GM23338 (cell line): ENCODE data around the gene SMIM22. TPM values are rescaled to one million over a fixed set of nuclear protein-coding genes. Genes with fewer than 3 reads are reported as not detected.

Experiments used
- ATAC-seq: fragments of 200-7000 bp; cut with Tn5 transposase; 3 replicates; pipeline ENCODE4 v1.9.1; 2020
- DNase-seq: peaks from one replicate; pipeline ENCODE4 v3.0.0-alpha.2; 2015; ENCODE audit warnings: low spot score
- H2AFZ ChIP-seq: fragments of 200-600 bp; sonication (generic); 2 replicates; pipeline ENCODE4 v1.8.0; 2016; ENCODE audit warnings: antibody characterized with exemption, mild to moderate bottlenecking, moderate library complexity
- H3F3A ChIP-seq: fragments of 200-600 bp; sonication (generic); replicated peaks from 2 replicates; pipeline ENCODE4 v1.8.0; 2017; ENCODE audit warnings: antibody characterized with exemption, mixed run types, low read depth
- H3K27ac ChIP-seq: fragments of 200-600 bp; sonication (generic); 2 replicates; pipeline ENCODE4 v1.6.1; 2016; ENCODE audit warnings: low read depth
- H3K27me3 ChIP-seq: fragments of 200-600 bp; sonication (generic); 2 replicates; pipeline ENCODE4 v1.8.0; 2016; ENCODE audit warnings: mild to moderate bottlenecking, mixed run types, moderate library complexity; ENCODE audit not compliant: insufficient read depth
- H3K36me3 ChIP-seq: fragments of 200-600 bp; sonication (generic); 2 replicates; pipeline ENCODE4 v1.8.0; 2016; ENCODE audit warnings: mild to moderate bottlenecking; ENCODE audit not compliant: insufficient read depth
- H3K4me1 ChIP-seq: fragments of 200-600 bp; sonication (generic); 2 replicates; pipeline ENCODE4 v1.8.0; 2016; ENCODE audit warnings: mild to moderate bottlenecking, moderate library complexity; ENCODE audit not compliant: insufficient read depth
- H3K4me2 ChIP-seq: fragments of 200-600 bp; sonication (generic); 2 replicates; pipeline ENCODE4 v1.7.1; 2017; ENCODE audit warnings: mixed run types
- H3K4me3 ChIP-seq: fragments of 200-600 bp; sonication (generic); 2 replicates; pipeline ENCODE4 v1.6.1; 2016; ENCODE audit warnings: mixed run types
- H3K79me2 ChIP-seq: fragments of 200-600 bp; sonication (generic); replicated peaks from 2 replicates; pipeline ENCODE4 v1.8.0; 2017; ENCODE audit warnings: mild to moderate bottlenecking; ENCODE audit not compliant: insufficient read depth
- H3K9me2 ChIP-seq: fragments of 200-600 bp; sonication (generic); 2 replicates; pipeline ENCODE4 v1.8.0; 2017; ENCODE audit not compliant: insufficient read depth
- H4K20me1 ChIP-seq: fragments of 200-600 bp; sonication (generic); replicated peaks from 2 replicates; pipeline ENCODE4 v1.8.0; 2017; ENCODE audit warnings: mild to moderate bottlenecking; ENCODE audit not compliant: insufficient read depth
- H3K27ac Mint-ChIP-seq: 2 replicates; pipeline ENCODE4 v1.8.0; 2020; ENCODE audit warnings: inconsistent platforms, mild to moderate bottlenecking, moderate library complexity, mixed read lengths
- H3K27me3 Mint-ChIP-seq: 3 replicates; pipeline ENCODE4 v1.8.0; 2022; ENCODE audit warnings: low read depth, mild to moderate bottlenecking, moderate library complexity, mixed read lengths, inconsistent platforms; ENCODE audit not compliant: insufficient read depth, poor library complexity
- H3K36me3 Mint-ChIP-seq: 3 replicates; pipeline ENCODE4 v1.8.0; 2021; ENCODE audit warnings: low read depth, mild to moderate bottlenecking, inconsistent platforms, moderate library complexity, mixed read lengths
- H3K4me1 Mint-ChIP-seq: 3 replicates; pipeline ENCODE4 v1.8.0; 2020; ENCODE audit warnings: mild to moderate bottlenecking, inconsistent platforms, mixed read lengths
- H3K4me3 Mint-ChIP-seq: 3 replicates; pipeline ENCODE4 v1.8.0; 2021; ENCODE audit warnings: moderate library complexity, mild to moderate bottlenecking, inconsistent platforms, mixed read lengths
- H3K9me3 Mint-ChIP-seq: 3 replicates; pipeline ENCODE4 v1.8.0; 2020; ENCODE audit warnings: moderate library complexity, mild to moderate bottlenecking, inconsistent platforms, mixed read lengths
- CREB1 ChIP-seq: fragments of 250-450 bp; sonication (Bioruptor Pico); IDR thresholded peaks from 2 replicates; pipeline ENCODE4 v1.5.0; 2020; ENCODE audit warnings: low read depth, mild to moderate bottlenecking, moderate library complexity
- CTCF ChIP-seq, 2 experiments: fragments of 200-600 bp in 1 of 2; sonication (generic) in 1 of 2; conservative IDR thresholded peaks; 2 replicates each; pipeline versions ENCODE4 v1.5.1 to v1.6.1; 2016 to 2017; ENCODE audit warnings: antibody characterized with exemption in 2 of 2, low read depth in 2 of 2, mild to moderate bottlenecking in 2 of 2, moderate library complexity in 1 of 2
- ETS1 ChIP-seq: IDR thresholded peaks from 2 replicates; pipeline ENCODE4 v1.6.1; 2016; ENCODE audit warnings: antibody characterized with exemption
- EZH2 ChIP-seq: fragments of 200-600 bp; sonication (generic); IDR thresholded peaks from one replicate; pipeline ENCODE4 v1.8.0; 2017; ENCODE audit warnings: antibody characterized with exemption, mild to moderate bottlenecking, low read depth; ENCODE audit not compliant: unreplicated experiment
- EZH2phosphoT487 ChIP-seq: fragments of 200-600 bp; sonication (generic); IDR thresholded peaks from one replicate; pipeline ENCODE4 v1.8.1; 2018; ENCODE audit warnings: antibody characterized with exemption; ENCODE audit not compliant: unreplicated experiment
- JUNB ChIP-seq: IDR thresholded peaks from one replicate; pipeline ENCODE4 v1.6.1; 2016; ENCODE audit warnings: antibody characterized with exemption; ENCODE audit not compliant: unreplicated experiment
- NANOG ChIP-seq: IDR thresholded peaks from 2 replicates; pipeline ENCODE4 v1.6.1; 2016; ENCODE audit warnings: antibody characterized with exemption, borderline replicate concordance
- POLR2AphosphoS5 ChIP-seq: IDR thresholded peaks from 2 replicates; pipeline ENCODE4 v1.6.1; 2016; ENCODE audit warnings: antibody characterized with exemption, low read depth
- REST ChIP-seq: IDR thresholded peaks from one replicate; pipeline ENCODE4 v1.6.1; 2018; ENCODE audit warnings: antibody characterized with exemption; ENCODE audit not compliant: unreplicated experiment
- STAT1 ChIP-seq: IDR thresholded peaks from one replicate; pipeline ENCODE4 v1.6.1; 2016; ENCODE audit warnings: antibody characterized with exemption; ENCODE audit not compliant: unreplicated experiment
- ZNF114 ChIP-seq: fragments of 250-450 bp; sonication (Bioruptor Pico); IDR thresholded peaks from 2 replicates; pipeline ENCODE4 v1.5.0; 2020; ENCODE audit warnings: mild to moderate bottlenecking, moderate library complexity
- ZNF331 ChIP-seq: fragments of 250-450 bp; sonication (Bioruptor Pico); IDR thresholded peaks from 2 replicates; pipeline ENCODE4 v1.5.0; 2020; ENCODE audit warnings: low read depth, mild to moderate bottlenecking, moderate library complexity
- ZNF462 ChIP-seq: fragments of 250-450 bp; sonication (Bioruptor Pico); IDR thresholded peaks from 2 replicates; pipeline ENCODE4 v1.5.0; 2020; ENCODE audit warnings: mild to moderate bottlenecking, moderate library complexity
- polyA plus RNA-seq: library from polyadenylated mRNA; unstranded; fragments of >200 nt; fragmentation: Nextera tagmentation; extraction: Ambion mirVana; gene quantifications from 2 replicates; pipeline ENCODE4 v1.2.1, GENCODE V29; 2016
- total RNA-seq: library from RNA; depleted of rRNA; stranded (reverse); fragments of >200 nt; shearing (Covaris generic); gene quantifications from 2 replicates; pipeline ENCODE4 v1.2.3, GENCODE V29; 2014

Gene SMIM22
- total and polyA plus RNA-seq, 2 experiments from 2014 or later, result 1.4 TPM; not detected in 1

GRCh38 chr16:4785758-4786433 is 9.3 kb upstream of the SMIM22 start:
- no peak overlapping the region for H3K4me3 Mint-ChIP-seq

More at GRCh38 chr16:4785758-4786433, 9.3 kb upstream of the SMIM22 start:
- ATAC-seq (no peak), DNase-seq (no peak)
- Histone ChIP-seq H3K27me3 (no peaks in the 10 kb centered on the region), H3K79me2 (no peaks in the 10 kb centered on the region), H4K20me1 (no peaks in the 10 kb centered on the region), H3K4me3 (no peak overlapping the region), H2AFZ (no peak overlapping the region), H3K4me2 (no peak overlapping the region), H3K9me2 (no peaks in the 10 kb centered on the region), H3K27ac (no peak overlapping the region), H3K4me1 (peaks cover 12% of the 10 kb centered on the region; the same call in 1 of the 2 replicates), H3F3A (no peaks in the 10 kb centered on the region), H3K36me3 (no peaks in the 10 kb centered on the region)
- Mint-ChIP-seq H3K27me3 (peaks cover 27% of the 10 kb centered on the region), H3K36me3 (peaks cover 19% of the 10 kb centered on the region), H3K4me1 (peaks cover 13% of the 10 kb centered on the region), H3K27ac (no peak overlapping the region), H3K9me3 (peaks cover 2% of the 10 kb centered on the region; the same call in 2 of the 3 replicates)
- TF ChIP-seq CTCF (conservative IDR thresholded peaks at IDR 0.05; ENCODE audit: low read depth in 2 of 2) (no peak), NANOG (no peak), JUNB (no peak), ZNF114 (CRISPR knock-in tag) (no peak), POLR2AphosphoS5 (no peak), REST (no peak), STAT1 (no peak), CREB1 (CRISPR knock-in tag) (no peak), ZNF331 (CRISPR knock-in tag) (no peak), ZNF462 (CRISPR knock-in tag) (no peak), EZH2phosphoT487 (no peak), EZH2 (no peak), ETS1 (no peak)
